Caco-2 (cell line): ENCODE results near the gene RBM8A. TPM values are rescaled to one million over a fixed set of nuclear protein-coding genes. Genes with fewer than 3 reads are reported as not detected.

ENCODE experiments used
- BruUV-seq: library from RNA; stranded (reverse); fragments of 400-500 nt; replicated peaks from 2 replicates; lab custom pipeline; 2021; lab: Mats Ljungman, UMichigan
- CTCF ChIA-PET: fragments of 300-600 bp; sonication (Branson Sonifier 250); formaldehyde crosslinking; loops from one replicate; lab custom pipeline; 2022; ENCODE audit warnings: antibody characterized with exemption; lab: Charles Lee
- POLR2A ChIA-PET: fragments of 300-600 bp; sonication (Branson Sonifier 250); formaldehyde crosslinking; loops from one replicate; lab custom pipeline; 2022; ENCODE audit warnings: antibody characterized with exemption; lab: Charles Lee
- DNase-seq, 2 experiments: peaks; one replicate each; pipeline versions ENCODE4 v3.0.0 to v3.0.0-alpha.2; 2020 to 2022
- H3K27me3 ChIP-seq: replicated peaks from 2 replicates; pipeline ENCODE4 v1.6.0; 2011; ENCODE audit warnings: low read length; ENCODE audit not compliant: control insufficient read depth, insufficient read depth
- H3K36me3 ChIP-seq: 2 replicates; pipeline ENCODE4 v1.5.1; 2011; ENCODE audit warnings: low read length; ENCODE audit not compliant: control insufficient read depth, insufficient read depth
- H3K4me1 ChIP-seq: fragments of 250-450 bp; sonication (Bioruptor Pico); 2 replicates; pipeline ENCODE4 v1.5.1; 2020; ENCODE audit warnings: mild to moderate bottlenecking
- H3K4me3 ChIP-seq: 2 replicates; pipeline ENCODE4 v1.5.1; 2011; ENCODE audit warnings: low read depth, mild to moderate bottlenecking, control low read depth, low read length
- H3K9me3 ChIP-seq: fragments of 250-450 bp; sonication (Bioruptor Pico); 2 replicates; pipeline ENCODE4 v1.5.1; 2020; ENCODE audit warnings: mild to moderate bottlenecking, moderate library complexity
- H3K27ac Mint-ChIP-seq: one replicate; pipeline ENCODE4 v1.8.0; 2022; ENCODE audit warnings: mixed read lengths; ENCODE audit not compliant: unreplicated experiment
- H3K27me3 Mint-ChIP-seq: one replicate; pipeline ENCODE4 v1.8.0; 2022; ENCODE audit warnings: mixed read lengths; ENCODE audit not compliant: insufficient read depth, unreplicated experiment
- H3K36me3 Mint-ChIP-seq: one replicate; pipeline ENCODE4 v1.8.0; 2022; ENCODE audit warnings: mild to moderate bottlenecking, mixed read lengths; ENCODE audit not compliant: insufficient read depth, unreplicated experiment
- H3K4me1 Mint-ChIP-seq: one replicate; pipeline ENCODE4 v1.8.0; 2022; ENCODE audit warnings: low read depth, mixed read lengths; ENCODE audit not compliant: unreplicated experiment
- H3K4me3 Mint-ChIP-seq: one replicate; pipeline ENCODE4 v1.8.0; 2022; ENCODE audit warnings: mild to moderate bottlenecking, moderate library complexity, mixed read lengths; ENCODE audit not compliant: unreplicated experiment
- H3K9me3 Mint-ChIP-seq: one replicate; pipeline ENCODE4 v1.8.0; 2022; ENCODE audit warnings: mixed read lengths; ENCODE audit not compliant: unreplicated experiment
- intact Hi-C: fragments of 100-400 bp; cut with micrococcal nuclease; formaldehyde crosslinking; loops from one replicate; pipeline ENCODE4 v1.10.0; 2022; ENCODE audit not compliant: unreplicated experiment
- total RNA-seq: library from RNA; stranded (reverse); gene quantifications from 2 replicates; pipeline ENCODE4 v1.2.3, GENCODE V29; 2022
- TF ChIP-seq, protein P1 (sequence below), 2 experiments: fragments of 200-600 bp in 1 of 2; IDR thresholded peaks; 1 replicate in 1 of 2; 2 replicates in 1 of 2; pipeline versions ENCODE4 v1.5.1 to v1.8.0; 2011 to 2022; ENCODE audit warnings: antibody characterized with exemption in 1 of 2, control low read depth in 1 of 2, inconsistent platforms in 1 of 2, low read depth in 1 of 2, low read length in 1 of 2, mild to moderate bottlenecking in 1 of 2, moderate library complexity in 1 of 2; ENCODE audit not compliant: insufficient read depth in 1 of 2, severe bottlenecking in 1 of 2, unreplicated experiment in 1 of 2

RBM8A gene
- total RNA-seq, 1 experiment from 2014 or later = 185 TPM

DNA sequence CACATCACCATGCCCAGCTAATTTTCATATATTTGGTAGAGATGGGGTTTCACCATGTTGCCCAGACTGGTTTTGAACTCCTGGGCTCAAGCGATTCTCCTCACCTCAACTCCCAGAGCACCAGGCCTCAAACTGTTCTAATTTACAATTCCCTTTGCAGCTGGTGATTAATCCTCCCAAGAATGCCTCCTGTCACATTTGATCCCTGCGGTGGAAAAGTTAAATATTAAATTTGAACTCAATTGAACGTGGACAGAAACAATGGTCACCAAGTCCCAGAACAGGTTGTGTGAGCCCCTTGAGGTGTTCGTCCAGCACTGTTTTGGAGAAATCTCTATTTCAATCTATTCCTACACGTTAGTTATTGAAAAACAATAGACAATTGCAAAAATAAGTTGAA, 39.7 kb downstream of the RBM8A start:
- intact Hi-C loops = no loop called here
- Mint-ChIP-seq H3K9me3 (no peaks in the 10 kb centered on the region), H3K36me3 (no peaks in the 10 kb centered on the region), H3K4me3 (peak overlapping the region; percentile 76), H3K27me3 (peaks cover 17% of the 10 kb centered on the region), H3K4me1 (peaks cover 17% of the 10 kb centered on the region), H3K27ac (no peak overlapping the region)
- no peak overlapping the region for H3K4me3 ChIP-seq
- 0 out of 2 replicates have a peak, but pooled peaks cover 2% of the 10 kb centered on the region for H3K27me3 ChIP-seq
- TF ChIP-seq, protein P1, sequence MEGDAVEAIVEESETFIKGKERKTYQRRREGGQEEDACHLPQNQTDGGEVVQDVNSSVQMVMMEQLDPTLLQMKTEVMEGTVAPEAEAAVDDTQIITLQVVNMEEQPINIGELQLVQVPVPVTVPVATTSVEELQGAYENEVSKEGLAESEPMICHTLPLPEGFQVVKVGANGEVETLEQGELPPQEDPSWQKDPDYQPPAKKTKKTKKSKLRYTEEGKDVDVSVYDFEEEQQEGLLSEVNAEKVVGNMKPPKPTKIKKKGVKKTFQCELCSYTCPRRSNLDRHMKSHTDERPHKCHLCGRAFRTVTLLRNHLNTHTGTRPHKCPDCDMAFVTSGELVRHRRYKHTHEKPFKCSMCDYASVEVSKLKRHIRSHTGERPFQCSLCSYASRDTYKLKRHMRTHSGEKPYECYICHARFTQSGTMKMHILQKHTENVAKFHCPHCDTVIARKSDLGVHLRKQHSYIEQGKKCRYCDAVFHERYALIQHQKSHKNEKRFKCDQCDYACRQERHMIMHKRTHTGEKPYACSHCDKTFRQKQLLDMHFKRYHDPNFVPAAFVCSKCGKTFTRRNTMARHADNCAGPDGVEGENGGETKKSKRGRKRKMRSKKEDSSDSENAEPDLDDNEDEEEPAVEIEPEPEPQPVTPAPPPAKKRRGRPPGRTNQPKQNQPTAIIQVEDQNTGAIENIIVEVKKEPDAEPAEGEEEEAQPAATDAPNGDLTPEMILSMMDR (IDR thresholded peaks at IDR 0.05; ENCODE audit: insufficient read depth in 1 of 2, low read depth in 1 of 2, low read length in 1 of 2, severe bottlenecking in 1 of 2, unreplicated experiment in 1 of 2) = no peak
- no peaks in the 10 kb centered on the region for H3K36me3 ChIP-seq
- POLR2A ChIA-PET = interaction anchor here (1.6 kb wide), 1 partner anchor 29 kb away, joined by 5 read pairs; the partner anchor contains the start of gene PIAS3
- peaks cover 8% of the 10 kb centered on the region for H3K4me1 ChIP-seq
- BruUV-seq = no TSS peak
- CTCF ChIA-PET = no interaction called here
- no peak for DNase-seq
- no peaks in the 10 kb centered on the region for H3K9me3 ChIP-seq

GRCh38 chr1:145886816-145887215, 40.5 kb downstream of the RBM8A start:
- Histone ChIP-seq H3K4me3 (no peak overlapping the region), H3K9me3 (no peaks in the 10 kb centered on the region), H3K4me1 (peaks cover 8% of the 10 kb centered on the region), H3K36me3 (no peaks in the 10 kb centered on the region), H3K27me3 (0 out of 2 replicates have a peak, but pooled peaks cover 2% of the 10 kb centered on the region)
- POLR2A ChIA-PET = no interaction called here
- BruUV-seq = no TSS peak
- DNase-seq = no peak
- CTCF ChIA-PET = no interaction called here
- Mint-ChIP-seq H3K4me3 (peak overlapping the region; percentile 76), H3K27ac (no peak overlapping the region), H3K4me1 (peaks cover 10% of the 10 kb centered on the region), H3K9me3 (no peaks in the 10 kb centered on the region), H3K27me3 (peaks cover 17% of the 10 kb centered on the region), H3K36me3 (no peaks in the 10 kb centered on the region)
- TF ChIP-seq, protein P1 (IDR thresholded peaks at IDR 0.05; ENCODE audit: insufficient read depth in 1 of 2, low read depth in 1 of 2, low read length in 1 of 2, severe bottlenecking in 1 of 2, unreplicated experiment in 1 of 2) = no peak
- intact Hi-C loops = no loop called here

GRCh38 chr1:145886390-145886789, 40.9 kb downstream of the RBM8A start:
- H3K4me3 ChIP-seq = peak overlapping the region; percentile 70
- Mint-ChIP-seq H3K27ac (no peak overlapping the region), H3K4me3 (peak overlapping the region; percentile 76), H3K4me1 (peaks cover 10% of the 10 kb centered on the region), H3K27me3 (peaks cover 17% of the 10 kb centered on the region), H3K9me3 (no peaks in the 10 kb centered on the region), H3K36me3 (no peaks in the 10 kb centered on the region)
- no peaks in the 10 kb centered on the region for H3K9me3 ChIP-seq
- TF ChIP-seq, protein P1 (IDR thresholded peaks at IDR 0.05; ENCODE audit: insufficient read depth in 1 of 2, low read depth in 1 of 2, low read length in 1 of 2, severe bottlenecking in 1 of 2, unreplicated experiment in 1 of 2) = no peak
- POLR2A ChIA-PET = no interaction called here
- H3K4me1 ChIP-seq = peaks cover 8% of the 10 kb centered on the region
- no TSS peak for BruUV-seq
- H3K27me3 ChIP-seq = 0 out of 2 replicates have a peak, but pooled peaks cover 2% of the 10 kb centered on the region
- CTCF ChIA-PET = interaction anchor here (0.6 to 1.4 kb wide), 3 partner anchors 10 to 150 kb away, joined by 3 to 4 read pairs (median 3); partner anchors contain the start of gene PIAS3
- DNase-seq = no peak
- intact Hi-C loops = no loop called here
- no peaks in the 10 kb centered on the region for H3K36me3 ChIP-seq
